A549 (cell line): Measurements from ENCODE around the gene GRIP1. TPM values are rescaled to one million over a fixed set of nuclear protein-coding genes. Genes with fewer than 3 reads are reported as not detected.
"Not testable (repeated sequence)": the region's sequence is repeated elsewhere in the genome, so short reads cannot be mapped to it uniquely, and the experiment has no call there.

Experiments used
- ATAC-seq, 2 experiments: fragments of 200-7000 bp in 1 of 2; fragments of >200 bp in 1 of 2; cut with Nextera tagmentation in 1 of 2; cut with Tn5 transposase in 1 of 2; 3 replicates each; pipeline versions ENCODE4 v1.8.0 to v1.9.1; 2018 to 2020; ENCODE audit warnings: mild to moderate bottlenecking in 1 of 2, moderate library complexity in 1 of 2
- CTCF ChIA-PET: fragments of 300-600 bp; sonication (Branson Sonifier 250); formaldehyde crosslinking; extraction: SDS; loops from one replicate; lab custom pipeline; 2021; ENCODE audit warnings: antibody characterized with exemption, inconsistent platforms; lab: Yijun Ruan, JAX
- POLR2A ChIA-PET: fragments of 350-600 bp; formaldehyde crosslinking; extraction: SDS; loops from one replicate; lab custom pipeline; 2021; ENCODE audit warnings: antibody characterized with exemption, inconsistent platforms; lab: Yijun Ruan, JAX
- DNase-seq, 2 experiments: peaks; one replicate each; pipeline versions ENCODE4 v3.0.0 to v3.0.0-alpha.2; 2011 to 2016; ENCODE audit warnings: low read depth in 1 of 2, low spot score in 1 of 2
- FAIRE-seq: peaks from 2 replicates; lab custom pipeline; 2011; peaks lifted over from hg19 to GRCh38; lab: Jason Lieb, UNC
- H3K27ac ChIP-seq, 2 experiments: fragments of >200 bp; sonication (Bioruptor Twin); formaldehyde crosslinking; 3 replicates each; pipeline ENCODE4 v1.5.1; 2016 to 2017
- H3K4me1 ChIP-seq: fragments of >200 bp; sonication (Bioruptor Twin); formaldehyde crosslinking; 3 replicates; pipeline ENCODE4 v1.6.1; 2016
- H3K4me2 ChIP-seq: fragments of >200 bp; sonication (Bioruptor Twin); formaldehyde crosslinking; 3 replicates; pipeline ENCODE4 v1.6.1; 2016
- H3K4me3 ChIP-seq: fragments of >200 bp; sonication (Bioruptor Twin); formaldehyde crosslinking; 3 replicates; pipeline ENCODE4 v1.5.1; 2016
- H3K9me3 ChIP-seq: fragments of >200 bp; sonication (Bioruptor Twin); formaldehyde crosslinking; 3 replicates; pipeline ENCODE4 v1.6.1; 2016
- CBX2 ChIP-seq: fragments of 200-600 bp; sonication (generic); IDR thresholded peaks from 2 replicates; pipeline ENCODE4 v1.6.1; 2016; ENCODE audit warnings: low read depth, mild to moderate bottlenecking, borderline replicate concordance
- CBX8 ChIP-seq: fragments of 200-600 bp; sonication (generic); IDR thresholded peaks from 2 replicates; pipeline ENCODE4 v1.6.1; 2016
- CHD4 ChIP-seq: fragments of 200-600 bp; sonication (generic); IDR thresholded peaks from 2 replicates; pipeline ENCODE4 v1.6.1; 2016; ENCODE audit warnings: antibody characterized with exemption, mild to moderate bottlenecking, borderline replicate concordance
- ESRRA ChIP-seq: fragments of 150-350 bp; IDR thresholded peaks from 2 replicates; pipeline ENCODE4 v1.6.1; 2014; ENCODE audit warnings: mild to moderate bottlenecking, low read length, borderline replicate concordance
- HOXA7 ChIP-seq: fragments of 250-450 bp; sonication (Bioruptor Pico); IDR thresholded peaks from 2 replicates; pipeline ENCODE4 v1.5.0; 2020; ENCODE audit warnings: mild to moderate bottlenecking, moderate library complexity
- HOXB5 ChIP-seq: fragments of 250-450 bp; sonication (Bioruptor Pico); IDR thresholded peaks from 2 replicates; pipeline ENCODE4 v1.5.0; 2020; ENCODE audit warnings: mild to moderate bottlenecking, moderate library complexity
- JUN ChIP-seq, 2 experiments: fragments of >200 bp; sonication (Bioruptor Twin); formaldehyde crosslinking; IDR thresholded peaks; 2 replicates in 1 of 2; 3 replicates in 1 of 2; pipeline ENCODE4 v1.6.1; 2016 to 2017
- JUNB ChIP-seq: fragments of >200 bp; sonication (Bioruptor Twin); formaldehyde crosslinking; IDR thresholded peaks from 2 replicates; pipeline ENCODE4 v1.6.1; 2016
- MAFK ChIP-seq: fragments of 450-650 bp; IDR thresholded peaks from 2 replicates; pipeline ENCODE4 v1.6.1; 2014; ENCODE audit not compliant: partially characterized antibody
- MAZ ChIP-seq: fragments of 150-350 bp; IDR thresholded peaks from 2 replicates; pipeline ENCODE4 v1.6.1; 2014; ENCODE audit warnings: antibody characterized with exemption, low read depth, low read length, borderline replicate concordance
- NFE2L2 ChIP-seq: fragments of 150-350 bp; conservative IDR thresholded peaks from 2 replicates; pipeline ENCODE4 v1.6.1; 2014; ENCODE audit warnings: low read length
- NR3C1 ChIP-seq: fragments of >200 bp; sonication (Bioruptor Twin); formaldehyde crosslinking; IDR thresholded peaks from 3 replicates; pipeline ENCODE4 v1.6.1; 2017
- PHF8 ChIP-seq: fragments of 200-600 bp; sonication (generic); IDR thresholded peaks from 2 replicates; pipeline ENCODE4 v1.6.1; 2016; ENCODE audit warnings: low read depth, mild to moderate bottlenecking, antibody characterized with exemption, moderate library complexity, borderline replicate concordance
- RAD21 ChIP-seq, 2 experiments: fragments of >200 bp in 1 of 2; sonication (Bioruptor Twin) in 1 of 2; formaldehyde crosslinking in 1 of 2; IDR thresholded peaks in 1 of 2; conservative IDR thresholded peaks in 1 of 2; 2 replicates in 1 of 2; 3 replicates in 1 of 2; pipeline ENCODE4 v1.6.1; 2012 to 2018; ENCODE audit warnings: inconsistent platforms in 1 of 2
- RARB ChIP-seq: fragments of 250-450 bp; sonication (Bioruptor Pico); IDR thresholded peaks from 2 replicates; pipeline ENCODE4 v1.8.0; 2021; ENCODE audit warnings: mild to moderate bottlenecking, moderate library complexity
- RCOR1 ChIP-seq: fragments of 150-350 bp; IDR thresholded peaks from 2 replicates; pipeline ENCODE4 v1.6.1; 2014; ENCODE audit warnings: antibody characterized with exemption, low read length, low read depth
- RFX5 ChIP-seq: fragments of 450-650 bp; IDR thresholded peaks from 2 replicates; pipeline ENCODE4 v1.7.1; 2014; ENCODE audit warnings: antibody characterized with exemption, mild to moderate bottlenecking, moderate library complexity
- RNF2 ChIP-seq: fragments of 200-600 bp; sonication (generic); IDR thresholded peaks from 2 replicates; pipeline ENCODE4 v1.6.1; 2016; ENCODE audit warnings: low read depth, mild to moderate bottlenecking, antibody characterized with exemption, moderate library complexity, borderline replicate concordance
- TFCP2L1 ChIP-seq: fragments of 250-450 bp; sonication (Bioruptor Pico); IDR thresholded peaks from 2 replicates; pipeline ENCODE4 v1.5.0; 2021; ENCODE audit warnings: mild to moderate bottlenecking
- TP53 ChIP-seq: fragments of 250-450 bp; sonication (Bioruptor Pico); IDR thresholded peaks from 2 replicates; pipeline ENCODE4 v1.5.0; 2021; ENCODE audit warnings: mild to moderate bottlenecking, moderate library complexity
- ZNF302 ChIP-seq: fragments of 250-450 bp; sonication (Bioruptor Pico); IDR thresholded peaks from 2 replicates; pipeline ENCODE4 v1.9.0; 2021; ENCODE audit warnings: inconsistent platforms, mild to moderate bottlenecking, moderate library complexity
- ZSCAN20 ChIP-seq: fragments of 250-450 bp; sonication (Bioruptor Pico); IDR thresholded peaks from 2 replicates; pipeline ENCODE4 v1.8.0; 2022; ENCODE audit warnings: mild to moderate bottlenecking, moderate library complexity
- WGBS: methylation state at CpG from one replicate; pipeline ENCODE4 v1.1.6; 2017; ENCODE audit errors: missing lambda C conversion rate; 5-methylcytosine and 5-hydroxymethylcytosine counted together
- polyA plus RNA-seq, 4 experiments: library from polyadenylated mRNA; depleted of rRNA in 3 of 4; stranded (reverse); fragments of >200 nt; fragmentation: RNase III in 1 of 4; extraction: RNeasy Plus Mini Kit Qiagen cat#74134 plus additional on column Dnase treatment in 1 of 4; gene quantifications; 2 replicates in 3 of 4; 3 replicates in 1 of 4; pipeline ENCODE4 v1.2.3, GENCODE V29; 2011 to 2017
- TF ChIP-seq, protein P1 (sequence below): IDR thresholded peaks from 2 replicates; pipeline ENCODE4 v1.6.1; 2012
- TF ChIP-seq, protein P2 (sequence below): IDR thresholded peaks from 2 replicates; pipeline ENCODE4 v1.6.1; 2012; ENCODE audit warnings: low read depth, borderline replicate concordance
- TF ChIP-seq, protein P3 (sequence below): fragments of >200 bp; sonication (Bioruptor Twin); formaldehyde crosslinking; IDR thresholded peaks from 3 replicates; pipeline ENCODE4 v1.6.1; 2016
- TF ChIP-seq, protein P4 (sequence below): IDR thresholded peaks from 2 replicates; pipeline ENCODE4 v1.6.1; 2012
- TF ChIP-seq, protein P5 (sequence below): fragments of >200 bp; sonication (Bioruptor Twin); formaldehyde crosslinking; IDR thresholded peaks from 2 replicates; pipeline ENCODE4 v1.6.1; 2016

Gene GRIP1
- polyA plus RNA-seq, 2 of the 4 experiments (the other 2 are of a cell fraction), result 4.6 to 5.8 TPM

DNA sequence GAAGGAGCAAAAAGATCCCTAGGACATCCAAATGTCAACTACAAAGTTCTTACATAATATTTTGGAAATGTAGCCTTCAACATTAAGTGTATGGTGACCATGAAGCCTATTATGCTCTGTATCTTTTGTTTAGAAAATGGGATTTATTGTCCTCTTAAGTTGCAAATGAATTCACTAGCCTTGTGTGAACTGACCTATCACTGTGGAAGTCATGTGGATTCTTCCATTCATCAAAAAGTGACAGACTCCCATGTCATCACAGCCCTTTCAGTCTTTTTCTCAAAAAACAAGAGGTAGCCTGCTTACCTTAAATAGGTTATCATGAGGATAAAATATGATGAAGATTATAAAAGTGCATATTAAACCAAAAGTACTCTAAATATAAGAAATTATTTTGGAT is 179.9 kb downstream of the GRIP1 start:
- ChIA-PET POLR2A (no interaction called here), CTCF (no interaction called here)
- FAIRE-seq, result no peak
- Histone ChIP-seq H3K4me1 (no peaks in the 10 kb centered on the region), H3K4me2 (no peak overlapping the region), H3K4me3 (no peak overlapping the region), H3K27ac (no peak overlapping the region)
- TF ChIP-seq CHD4 (no peak), TFCP2L1 (CRISPR knock-in tag) (no peak), RFX5 (no peak), RAD21 (conservative IDR thresholded peaks at IDR 0.05 in 1 of 2, IDR thresholded peaks at IDR 0.05 in 1 of 2) (no peak), RARB (no peak), ZNF302 (CRISPR knock-in tag) (no peak), CBX8 (no peak), NR3C1 (no peak)
- TF ChIP-seq, protein P1, sequence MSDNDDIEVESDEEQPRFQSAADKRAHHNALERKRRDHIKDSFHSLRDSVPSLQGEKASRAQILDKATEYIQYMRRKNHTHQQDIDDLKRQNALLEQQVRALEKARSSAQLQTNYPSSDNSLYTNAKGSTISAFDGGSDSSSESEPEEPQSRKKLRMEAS, result no peak
- TF ChIP-seq, protein P2, sequence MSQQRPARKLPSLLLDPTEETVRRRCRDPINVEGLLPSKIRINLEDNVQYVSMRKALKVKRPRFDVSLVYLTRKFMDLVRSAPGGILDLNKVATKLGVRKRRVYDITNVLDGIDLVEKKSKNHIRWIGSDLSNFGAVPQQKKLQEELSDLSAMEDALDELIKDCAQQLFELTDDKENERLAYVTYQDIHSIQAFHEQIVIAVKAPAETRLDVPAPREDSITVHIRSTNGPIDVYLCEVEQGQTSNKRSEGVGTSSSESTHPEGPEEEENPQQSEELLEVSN, result no peak
- TF ChIP-seq, all 56 proteins: peak for 0
- no peaks in the 10 kb centered on the region for H3K9me3 ChIP-seq
- DNase-seq, result no peak
- ATAC-seq, result no peak

DNA sequence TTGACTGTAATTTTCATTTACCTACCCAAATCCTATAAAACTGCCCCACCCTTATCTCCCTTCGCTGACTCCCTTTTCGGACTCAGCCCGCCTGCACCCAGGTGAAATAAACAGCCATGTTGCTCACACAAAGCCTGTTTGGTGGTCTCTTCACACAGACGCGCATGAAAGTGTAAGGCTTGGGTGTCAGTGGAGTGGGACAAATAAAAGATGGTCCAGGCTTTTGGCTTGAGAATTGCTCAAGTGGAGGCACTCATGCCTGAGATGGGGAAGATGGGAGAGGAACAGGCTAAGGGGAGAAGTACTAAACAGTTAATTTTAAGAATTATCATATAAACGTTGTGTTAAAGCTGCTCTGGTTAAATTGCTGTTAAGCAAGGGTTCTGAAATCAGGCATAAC is 180.8 kb downstream of the GRIP1 start:
- CTCF ChIA-PET, POLR2A ChIA-PET: not testable (repeated sequence)

DNA sequence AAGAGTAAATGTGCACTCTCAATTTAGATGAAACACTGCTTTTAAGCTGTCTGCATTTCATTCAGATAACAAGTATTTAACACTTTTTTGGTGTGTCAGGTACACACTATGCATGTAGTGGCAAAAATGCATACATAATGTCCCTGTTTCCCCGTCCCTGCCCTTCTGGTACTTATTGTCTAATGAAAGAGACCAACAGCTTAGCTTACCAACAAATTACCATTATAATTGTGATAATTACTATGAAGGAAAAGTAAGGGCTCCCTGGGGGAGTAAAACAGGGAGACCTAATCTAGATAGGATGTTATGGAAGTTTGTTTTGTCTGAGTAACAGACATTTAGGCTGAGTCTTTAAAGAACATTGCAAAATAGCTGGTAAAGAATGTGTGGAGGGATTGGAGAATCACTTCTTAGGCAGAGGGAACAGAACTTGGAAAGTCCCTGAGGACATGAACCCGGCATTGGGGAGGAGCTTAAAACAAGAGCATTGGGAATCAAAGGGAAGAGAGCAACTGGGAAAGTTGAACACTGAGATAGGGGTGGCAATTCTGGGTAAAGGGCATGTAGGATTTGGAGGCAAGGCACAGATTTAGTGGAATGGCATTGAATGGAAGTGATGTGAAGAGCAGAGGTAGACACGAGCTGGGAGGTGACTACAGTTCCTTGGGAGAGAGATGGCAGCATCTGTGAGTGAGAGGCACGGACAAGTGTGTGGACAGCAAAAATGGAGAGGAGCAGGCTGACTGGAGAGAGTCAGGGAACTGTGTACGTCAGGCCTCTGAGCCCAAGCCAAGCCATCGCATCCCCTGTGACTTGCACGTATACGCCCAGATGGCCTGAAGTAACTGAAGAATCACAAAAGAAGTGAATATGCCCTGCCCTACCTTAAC is 181.6 kb downstream of the GRIP1 start:
- DNase-seq, result no peak
- no peak overlapping the region for H3K4me3 ChIP-seq
- TF ChIP-seq MAFK, result no peak
- TF ChIP-seq RCOR1, result no peak
- no peak for TF ChIP-seq ZSCAN20 (CRISPR knock-in tag)
- no peak for TF ChIP-seq HOXA7 (CRISPR knock-in tag)
- TF ChIP-seq RNF2, result no peak
- no peak for TF ChIP-seq MAZ
- TF ChIP-seq JUNB, result no peak
- no peak for TF ChIP-seq RARB
- no peak for TF ChIP-seq JUN (IDR thresholded peaks at IDR 0.05)
- no peak for TF ChIP-seq TP53 (CRISPR knock-in tag)
- TF ChIP-seq NFE2L2, result no peak
- TF ChIP-seq ESRRA, result no peak
- TF ChIP-seq, protein P3, sequence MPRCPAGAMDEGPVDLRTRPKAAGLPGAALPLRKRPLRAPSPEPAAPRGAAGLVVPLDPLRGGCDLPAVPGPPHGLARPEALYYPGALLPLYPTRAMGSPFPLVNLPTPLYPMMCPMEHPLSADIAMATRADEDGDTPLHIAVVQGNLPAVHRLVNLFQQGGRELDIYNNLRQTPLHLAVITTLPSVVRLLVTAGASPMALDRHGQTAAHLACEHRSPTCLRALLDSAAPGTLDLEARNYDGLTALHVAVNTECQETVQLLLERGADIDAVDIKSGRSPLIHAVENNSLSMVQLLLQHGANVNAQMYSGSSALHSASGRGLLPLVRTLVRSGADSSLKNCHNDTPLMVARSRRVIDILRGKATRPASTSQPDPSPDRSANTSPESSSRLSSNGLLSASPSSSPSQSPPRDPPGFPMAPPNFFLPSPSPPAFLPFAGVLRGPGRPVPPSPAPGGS, result no peak
- no peak for TF ChIP-seq CBX2
- TF ChIP-seq, protein P4, sequence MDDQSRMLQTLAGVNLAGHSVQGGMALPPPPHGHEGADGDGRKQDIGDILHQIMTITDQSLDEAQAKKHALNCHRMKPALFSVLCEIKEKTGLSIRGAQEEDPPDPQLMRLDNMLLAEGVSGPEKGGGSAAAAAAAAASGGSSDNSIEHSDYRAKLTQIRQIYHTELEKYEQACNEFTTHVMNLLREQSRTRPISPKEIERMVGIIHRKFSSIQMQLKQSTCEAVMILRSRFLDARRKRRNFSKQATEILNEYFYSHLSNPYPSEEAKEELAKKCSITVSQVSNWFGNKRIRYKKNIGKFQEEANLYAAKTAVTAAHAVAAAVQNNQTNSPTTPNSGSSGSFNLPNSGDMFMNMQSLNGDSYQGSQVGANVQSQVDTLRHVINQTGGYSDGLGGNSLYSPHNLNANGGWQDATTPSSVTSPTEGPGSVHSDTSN, result no peak
- no peak for TF ChIP-seq HOXB5 (CRISPR knock-in tag)
- no peak for TF ChIP-seq PHF8
- TF ChIP-seq, protein P5, sequence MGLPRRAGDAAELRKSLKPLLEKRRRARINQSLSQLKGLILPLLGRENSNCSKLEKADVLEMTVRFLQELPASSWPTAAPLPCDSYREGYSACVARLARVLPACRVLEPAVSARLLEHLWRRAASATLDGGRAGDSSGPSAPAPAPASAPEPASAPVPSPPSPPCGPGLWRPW, result no peak
- TF ChIP-seq, all 56 proteins: peak for 0
- no peak for FAIRE-seq
- WGBS, result 54% methylated on average over 8 of the region's 8 CpGs
- ChIA-PET POLR2A (no interaction called here), CTCF (no interaction called here)
- Histone ChIP-seq H3K4me2 (no peak overlapping the region), H3K4me1 (no peaks in the 10 kb centered on the region), H3K9me3 (no peaks in the 10 kb centered on the region), H3K27ac (no peak overlapping the region)
- no peak for ATAC-seq

More for the DNA sequence above, 180.8 kb downstream of the GRIP1 start:
- not testable (repeated sequence) for DNase-seq, H3K4me1 ChIP-seq, H3K4me2 ChIP-seq, H3K27ac ChIP-seq, H3K9me3 ChIP-seq, FAIRE-seq, H3K4me3 ChIP-seq, ATAC-seq
- 55% methylated on average over 6 of the region's 6 CpGs for WGBS
